Measurements from ENCODE around the gene VSIG2.
A peak's percentile ranks its signal among the peaks of the same experiment; 100 is the strongest.

VSIG2 gene

GRCh38 chr11:124769806-124770774 is 18.0 kb upstream of the VSIG2 start:
- no peaks in the 10 kb centered on the region for H3K4me1 ChIP-seq (ENCODE audit: low read depth, poor library complexity, severe bottlenecking)
- H3K9ac ChIP-seq, result no peak overlapping the region
- H3K79me2 ChIP-seq (ENCODE audit: insufficient read depth, low read depth), result no peaks in the 10 kb centered on the region
- H3K4me3 ChIP-seq (IDR thresholded peaks at IDR 0.05; ENCODE audit: insufficient read depth, low read depth, low read length), result no peak overlapping the region
- H3K4me2 ChIP-seq, result no peak overlapping the region
- no peak for TF ChIP-seq CTCF (conservative IDR thresholded peaks at IDR 0.05; ENCODE audit: low read depth, low read length)
- H3K27me3 ChIP-seq (ENCODE audit: insufficient read depth, low read depth), result no peaks in the 10 kb centered on the region
- H3K36me3 ChIP-seq (ENCODE audit: insufficient read depth), result no peaks in the 10 kb centered on the region
- no peak overlapping the region for H2AFZ ChIP-seq (ENCODE audit: low read depth)
- no peaks in the 10 kb centered on the region for H4K20me1 ChIP-seq (ENCODE audit: insufficient read depth)
- H3K27ac ChIP-seq, result no peak overlapping the region

DNA sequence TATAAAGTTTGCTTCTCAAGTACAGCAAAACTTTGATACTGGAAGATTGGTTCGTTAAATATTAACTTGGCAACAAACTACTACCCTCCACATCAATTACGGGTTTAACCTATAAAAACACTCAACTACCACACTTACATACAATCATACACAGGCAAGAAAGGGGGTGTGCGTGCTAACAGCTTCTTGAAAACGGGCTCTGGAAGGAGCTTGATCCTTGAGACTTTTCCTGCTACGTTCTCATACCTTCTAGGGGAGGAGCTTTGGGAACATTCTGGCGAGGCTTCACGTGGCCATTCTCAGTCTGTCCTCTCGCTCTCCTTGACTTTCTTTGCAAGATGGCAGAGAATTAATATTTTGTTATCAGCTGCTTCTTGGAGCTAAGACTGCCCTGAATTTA is 16.9 kb upstream of the VSIG2 start:
- Histone ChIP-seq H3K4me3 (IDR thresholded peaks at IDR 0.05; ENCODE audit: insufficient read depth, low read depth, low read length) (no peak overlapping the region), H3K36me3 (ENCODE audit: insufficient read depth) (no peaks in the 10 kb centered on the region), H2AFZ (ENCODE audit: low read depth) (no peak overlapping the region), H3K4me2 (no peak overlapping the region), H3K27ac (no peak overlapping the region), H3K27me3 (ENCODE audit: insufficient read depth, low read depth) (no peaks in the 10 kb centered on the region), H3K4me1 (ENCODE audit: low read depth, poor library complexity, severe bottlenecking) (peaks cover 4% of the 10 kb centered on the region), H3K79me2 (ENCODE audit: insufficient read depth, low read depth) (no peaks in the 10 kb centered on the region), H4K20me1 (ENCODE audit: insufficient read depth) (no peaks in the 10 kb centered on the region), H3K9ac (no peak overlapping the region)
- no peak for TF ChIP-seq CTCF (conservative IDR thresholded peaks at IDR 0.05; ENCODE audit: low read depth, low read length)

DNA sequence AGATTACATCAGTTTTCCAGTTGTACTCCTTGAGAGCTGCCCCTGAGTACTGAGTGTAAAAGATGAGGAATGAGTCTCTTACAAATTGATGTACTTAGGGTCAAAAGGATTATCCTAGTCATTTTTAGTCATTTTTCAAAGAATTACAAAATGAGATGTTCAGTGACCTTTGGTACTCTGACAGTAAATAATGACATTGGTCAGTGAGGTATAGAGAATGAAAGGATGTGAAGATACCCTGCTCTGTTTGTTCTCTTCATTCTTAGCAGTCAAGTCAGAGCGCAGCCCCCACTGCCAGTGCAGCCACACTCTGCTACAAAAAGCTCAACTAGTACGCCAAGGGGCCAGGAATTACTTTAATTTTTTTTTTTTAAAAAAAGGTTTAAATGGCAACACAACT is 14.1 kb upstream of the VSIG2 start:
- no peak for TF ChIP-seq CTCF (conservative IDR thresholded peaks at IDR 0.05; ENCODE audit: low read depth, low read length)
- Histone ChIP-seq H3K4me1 (ENCODE audit: low read depth, poor library complexity, severe bottlenecking) (peaks cover 11% of the 10 kb centered on the region), H3K27me3 (ENCODE audit: insufficient read depth, low read depth) (no peaks in the 10 kb centered on the region), H3K27ac (no peak overlapping the region), H3K9ac (no peak overlapping the region), H3K4me2 (no peak overlapping the region), H3K79me2 (ENCODE audit: insufficient read depth, low read depth) (no peaks in the 10 kb centered on the region), H2AFZ (ENCODE audit: low read depth) (no peak overlapping the region), H3K4me3 (IDR thresholded peaks at IDR 0.05; ENCODE audit: insufficient read depth, low read depth, low read length) (no peak overlapping the region), H3K36me3 (ENCODE audit: insufficient read depth) (no peaks in the 10 kb centered on the region), H4K20me1 (ENCODE audit: insufficient read depth) (no peaks in the 10 kb centered on the region)

GRCh38 chr11:124763156-124763947 is 11.3 kb upstream of the VSIG2 start:
- Histone ChIP-seq H2AFZ (ENCODE audit: low read depth) (peak overlapping the region; percentile 69; the same call in 1 of the 2 replicates), H3K27ac (no peak overlapping the region), H3K4me1 (ENCODE audit: low read depth, poor library complexity, severe bottlenecking) (peaks cover 11% of the 10 kb centered on the region), H3K4me3 (IDR thresholded peaks at IDR 0.05; ENCODE audit: insufficient read depth, low read depth, low read length) (no peak overlapping the region), H3K36me3 (ENCODE audit: insufficient read depth) (no peaks in the 10 kb centered on the region), H3K9ac (peak overlapping the region; percentile 22; the same call in 1 of the 2 replicates), H3K79me2 (ENCODE audit: insufficient read depth, low read depth) (no peaks in the 10 kb centered on the region), H3K4me2 (peak overlapping the region; percentile 60; the same call in 1 of the 2 replicates), H4K20me1 (ENCODE audit: insufficient read depth) (no peaks in the 10 kb centered on the region), H3K27me3 (ENCODE audit: insufficient read depth, low read depth) (no peaks in the 10 kb centered on the region)
- peak; percentile 67 for TF ChIP-seq CTCF (conservative IDR thresholded peaks at IDR 0.05; ENCODE audit: low read depth, low read length)

Data from KMS-11 (cell line).